IMR-90 (cell line): ENCODE measurements around the gene SPACDR. TPM values are rescaled to one million over a fixed set of nuclear protein-coding genes. Genes with fewer than 3 reads are reported as not detected.

ENCODE experiments used
- ATAC-seq: fragments of 200-7000 bp; cut with Tn5 transposase; 2 replicates; pipeline ENCODE4 v1.9.1; 2020; ENCODE audit warnings: low read depth, mild to moderate bottlenecking, moderate library complexity
- BruUV-seq: library from RNA; stranded (reverse); fragments of 400-500 nt; replicated peaks from 2 replicates; lab custom pipeline; 2021; lab: Mats Ljungman, UMichigan
- CTCF ChIA-PET: fragments of 300-600 bp; formaldehyde crosslinking; extraction: SDS; loops from one replicate; lab custom pipeline; 2021; ENCODE audit warnings: antibody characterized with exemption; lab: Yijun Ruan, JAX
- POLR2A ChIA-PET: fragments of 300-600 bp; sonication (Branson Sonifier 250); formaldehyde crosslinking; loops from one replicate; lab custom pipeline; 2022; ENCODE audit warnings: antibody characterized with exemption; ENCODE audit not compliant: unreplicated experiment; lab: Charles Lee
- DNase-seq: peaks from one replicate; pipeline ENCODE4 v3.0.0; 2013
- H2AFZ ChIP-seq: replicated peaks from 2 replicates; pipeline ENCODE3; 2013; ENCODE audit warnings: low read length, mild to moderate bottlenecking; ENCODE audit not compliant: poor library complexity
- H2AK5ac ChIP-seq: 2 replicates; pipeline ENCODE4 v1.6.1; 2013; ENCODE audit warnings: low read depth, low read length, inconsistent platforms
- H2AK9ac ChIP-seq: replicated peaks from 2 replicates; pipeline ENCODE3; 2013; ENCODE audit warnings: mild to moderate bottlenecking, low read depth, low read length, moderate library complexity; ENCODE audit not compliant: poor library complexity
- H2BK120ac ChIP-seq: 2 replicates; pipeline ENCODE4 v1.6.1; 2013; ENCODE audit warnings: low read depth, low read length, inconsistent platforms
- H2BK15ac ChIP-seq: 3 replicates; pipeline ENCODE4 v1.6.1; 2013; ENCODE audit warnings: low read depth, low read length, inconsistent platforms
- H2BK20ac ChIP-seq: 2 replicates; pipeline ENCODE4 v1.6.1; 2013; ENCODE audit warnings: low read depth, mild to moderate bottlenecking, inconsistent platforms, low read length, moderate library complexity
- H2BK5ac ChIP-seq: 2 replicates; pipeline ENCODE4 v1.6.1; 2013; ENCODE audit warnings: mild to moderate bottlenecking, low read depth, low read length, inconsistent platforms; ENCODE audit not compliant: poor library complexity, severe bottlenecking
- H3K14ac ChIP-seq: replicated peaks from 2 replicates; pipeline ENCODE4 v1.6.1; 2013; ENCODE audit warnings: low read depth, low read length, inconsistent platforms
- H3K18ac ChIP-seq: 2 replicates; pipeline ENCODE4 v1.6.1; 2013; ENCODE audit warnings: low read depth, low read length, control low read depth
- H3K23ac ChIP-seq: 2 replicates; pipeline ENCODE4 v1.6.1; 2013; ENCODE audit warnings: low read depth, low read length, inconsistent platforms
- H3K27ac ChIP-seq: 2 replicates; pipeline ENCODE4 v1.5.1; 2013; ENCODE audit warnings: mild to moderate bottlenecking, control low read depth, low read length; ENCODE audit not compliant: insufficient read depth
- H3K27me3 ChIP-seq: 2 replicates; pipeline ENCODE4 v1.6.1; 2013; ENCODE audit warnings: low read length; ENCODE audit not compliant: control insufficient read depth, insufficient read depth
- H3K36me3 ChIP-seq: 2 replicates; pipeline ENCODE4 v1.6.1; 2013; ENCODE audit warnings: low read length, mixed read lengths; ENCODE audit not compliant: control insufficient read depth, insufficient read depth
- H3K4ac ChIP-seq: 2 replicates; pipeline ENCODE4 v1.6.1; 2013; ENCODE audit warnings: low read depth, low read length, inconsistent platforms
- H3K4me1 ChIP-seq: 2 replicates; pipeline ENCODE4 v1.6.1; 2013; ENCODE audit warnings: low read length, mixed read lengths; ENCODE audit not compliant: control insufficient read depth, insufficient read depth
- H3K4me2 ChIP-seq: 2 replicates; pipeline ENCODE4 v1.6.1; 2013; ENCODE audit warnings: low read depth, mild to moderate bottlenecking, control low read depth, low read length, moderate library complexity
- H3K4me3 ChIP-seq: 2 replicates; pipeline ENCODE4 v1.5.1; 2013; ENCODE audit warnings: low read depth, mild to moderate bottlenecking, control low read depth, low read length, moderate library complexity; ENCODE audit not compliant: insufficient read depth
- H3K56ac ChIP-seq: 2 replicates; pipeline ENCODE4 v1.6.1; 2013; ENCODE audit warnings: low read length, inconsistent platforms; ENCODE audit not compliant: insufficient read depth; ENCODE audit errors: extremely low read depth
- H3K79me1 ChIP-seq, 2 experiments: 2 replicates each; pipeline ENCODE4 v1.6.1; 2013; ENCODE audit warnings: low read length in 2 of 2, inconsistent platforms in 1 of 2, low read depth in 1 of 2
- H3K9ac ChIP-seq: 2 replicates; pipeline ENCODE4 v1.6.1; 2013; ENCODE audit warnings: low read depth, low read length, control low read depth
- H3K9me1 ChIP-seq: 2 replicates; pipeline ENCODE4 v1.6.1; 2013; ENCODE audit warnings: low read length, inconsistent platforms; ENCODE audit not compliant: insufficient read depth
- H3K9me3 ChIP-seq: 2 replicates; pipeline ENCODE4 v1.6.1; 2013; ENCODE audit warnings: low read length; ENCODE audit not compliant: control insufficient read depth, insufficient read depth
- H4K20me1 ChIP-seq: 2 replicates; pipeline ENCODE4 v1.6.1; 2013; ENCODE audit warnings: low read length, inconsistent platforms; ENCODE audit not compliant: insufficient read depth
- H4K5ac ChIP-seq: 2 replicates; pipeline ENCODE4 v1.6.1; 2013; ENCODE audit warnings: mild to moderate bottlenecking, low read depth, low read length, control low read depth
- H4K8ac ChIP-seq, 2 experiments: 2 replicates each; pipeline ENCODE4 v1.6.1; 2013; ENCODE audit warnings: low read depth in 2 of 2, low read length in 2 of 2, control low read depth in 1 of 2, inconsistent platforms in 1 of 2
- H4K91ac ChIP-seq: 2 replicates; pipeline ENCODE4 v1.6.1; 2013; ENCODE audit warnings: low read depth, low read length, inconsistent platforms; ENCODE audit not compliant: insufficient read depth
- RFX5 ChIP-seq: IDR thresholded peaks from 2 replicates; pipeline ENCODE4 v1.8.0; 2012; ENCODE audit warnings: low read depth, mild to moderate bottlenecking, low read length, moderate library complexity
- WGBS, 2 experiments: methylation state at CpG; one replicate each; pipeline versions ENCODE4 v1.1.5 to v1.1.7; 2013; ENCODE audit warnings: missing lambda C conversion rate in 2 of 2; ENCODE audit not compliant: insufficient read length in 1 of 2; ENCODE audit errors: extremely low coverage in 2 of 2; 5-methylcytosine and 5-hydroxymethylcytosine counted together
- dilution Hi-C: fragments of 300-500 bp; cut with HindIII; formaldehyde crosslinking; loops from one replicate; pipeline ENCODE4 v1.14.3; 2018; ENCODE audit warnings: low sequenced_read_pairs; ENCODE audit not compliant: unreplicated experiment
- in situ Hi-C: fragments of 300-500 bp; cut with MboI; formaldehyde crosslinking; loops from 3 replicates; pipeline ENCODE4 v1.14.3; 2019; ENCODE audit warnings: low sequenced_read_pairs, inconsistent platforms, mixed read lengths
- intact Hi-C: fragments of 100-400 bp; cut with micrococcal nuclease; formaldehyde crosslinking; loops from 2 replicates; pipeline ENCODE4 v1.10.0; 2022
- polyA plus RNA-seq, 3 experiments: library from polyadenylated mRNA; depleted of rRNA; stranded (reverse); fragments of >200 nt; gene quantifications; 2 replicates each; pipeline ENCODE4 v1.2.3, GENCODE V29; 2012; ENCODE audit warnings: low replicate concordance in 1 of 3
- total RNA-seq: library from RNA; depleted of rRNA; stranded (reverse); fragments of >200 nt; gene quantifications from 2 replicates; pipeline ENCODE4 v1.2.3, GENCODE V29; 2012

Gene SPACDR
- total and polyA plus RNA-seq, 2 of the 4 experiments (the other 2 are of a cell fraction) = 0.54 to 2.1 TPM

DNA sequence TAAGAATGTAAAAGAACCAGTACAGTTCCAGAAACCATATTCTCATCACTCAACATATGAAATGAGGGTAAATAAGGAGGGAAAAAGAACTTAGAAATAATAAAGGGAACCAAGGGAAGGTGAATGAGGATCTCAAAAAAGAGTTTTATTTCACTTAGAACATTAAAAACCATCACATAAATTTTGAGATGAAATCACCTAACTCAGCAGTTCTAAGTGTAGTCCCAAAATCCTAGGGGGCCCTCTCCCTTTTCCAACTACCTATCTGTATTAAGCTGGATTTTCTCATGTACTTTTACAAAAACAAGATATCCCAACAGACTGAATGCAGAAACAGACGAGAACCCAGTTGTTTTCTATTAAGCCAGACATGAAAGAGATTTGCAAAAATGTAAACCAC, 38.7 kb downstream of the SPACDR start:
- no peaks in the 10 kb centered on the region for H3K4me1 ChIP-seq
- no peak overlapping the region for H3K9ac ChIP-seq
- no peak overlapping the region for H3K27ac ChIP-seq
- H2BK20ac ChIP-seq = no peak overlapping the region
- H2AFZ ChIP-seq = no peak overlapping the region
- no peak overlapping the region for H3K23ac ChIP-seq
- no TSS peak for BruUV-seq
- dilution Hi-C loops (no loop called here), intact Hi-C loops (no loop called here), in situ Hi-C loops (loop anchor here (25.0 kb wide), 1 partner anchor 687 kb away; no protein-coding TSS in a partner anchor)
- WGBS, 2 experiments = no CpG with 5 or more reads among the region's 1 CpG
- no peak overlapping the region for H2BK15ac ChIP-seq
- H4K8ac ChIP-seq = no peak overlapping the region
- H3K18ac ChIP-seq = no peak overlapping the region
- H3K79me1 ChIP-seq = peaks cover 0 to 2% of the 10 kb centered on the region in 2 experiments; a peak in 2 of 4 replicates
- H3K9me3 ChIP-seq = no peaks in the 10 kb centered on the region
- H2AK9ac ChIP-seq = no peak overlapping the region
- H4K5ac ChIP-seq = no peak overlapping the region
- TF ChIP-seq RFX5 = no peak
- no peak overlapping the region for H2BK5ac ChIP-seq
- H2AK5ac ChIP-seq = no peak overlapping the region
- H3K9me1 ChIP-seq = no peaks in the 10 kb centered on the region
- peaks cover 3% of the 10 kb centered on the region for H4K20me1 ChIP-seq
- H3K56ac ChIP-seq = no peak overlapping the region
- no peak for ATAC-seq
- H3K27me3 ChIP-seq = no peaks in the 10 kb centered on the region
- H2BK120ac ChIP-seq = no peak overlapping the region
- no peak overlapping the region for H3K14ac ChIP-seq
- H3K36me3 ChIP-seq = no peaks in the 10 kb centered on the region
- no peak overlapping the region for H3K4me2 ChIP-seq
- H3K4ac ChIP-seq = no peak overlapping the region
- CTCF ChIA-PET = no interaction called here
- H4K91ac ChIP-seq = no peak overlapping the region
- POLR2A ChIA-PET = no interaction called here
- DNase-seq = no peak
- no peak overlapping the region for H3K4me3 ChIP-seq
